ENCODE results near the gene PHF10. TPM values are rescaled to one million over a fixed set of nuclear protein-coding genes. Genes with fewer than 3 reads are reported as not detected.
"Not testable (repeated sequence)": the region's sequence is repeated elsewhere in the genome, so short reads cannot be mapped to it uniquely, and the experiment has no call there.

The PHF10 gene
- total RNA-seq, 1 experiment from 2014 or later, result 25.9 TPM

DNA sequence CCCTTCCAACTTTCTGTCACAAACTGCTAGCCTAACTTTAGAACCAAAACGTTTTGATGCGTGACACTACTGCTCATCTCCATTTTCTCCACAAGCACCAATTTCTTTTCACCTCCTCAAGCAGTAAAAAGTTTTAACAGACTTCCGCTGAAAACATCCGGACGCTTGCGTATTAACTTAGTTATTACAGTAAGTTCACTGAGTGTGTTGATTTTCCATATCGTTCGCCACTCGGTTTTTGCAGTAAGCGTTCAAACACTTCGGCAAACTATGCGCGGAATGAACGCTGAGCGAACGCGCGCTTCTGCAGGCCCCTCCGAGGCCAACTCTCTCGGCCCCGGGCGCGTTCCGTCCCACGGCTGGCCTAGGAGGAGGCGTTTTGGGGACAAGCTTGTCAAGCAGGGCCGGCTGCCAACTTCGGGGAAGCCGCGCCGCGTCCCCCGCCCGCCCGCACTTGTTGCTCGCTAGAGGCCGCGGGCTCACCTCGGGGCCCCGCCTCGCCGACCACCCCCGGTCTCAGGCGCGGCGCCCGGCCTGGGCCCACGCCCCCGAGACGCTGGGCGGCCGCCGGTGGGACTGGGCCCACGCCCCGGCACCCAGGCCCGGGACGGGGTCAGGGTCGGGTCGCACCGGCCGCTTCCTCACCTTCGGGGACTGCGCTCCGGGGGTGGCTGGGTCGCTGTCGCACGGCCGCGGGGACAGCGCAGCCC lies 945 bp downstream of the PHF10 start:
- peak; percentile 25 for DNase-seq (ENCODE audit: low spot score)

DNA sequence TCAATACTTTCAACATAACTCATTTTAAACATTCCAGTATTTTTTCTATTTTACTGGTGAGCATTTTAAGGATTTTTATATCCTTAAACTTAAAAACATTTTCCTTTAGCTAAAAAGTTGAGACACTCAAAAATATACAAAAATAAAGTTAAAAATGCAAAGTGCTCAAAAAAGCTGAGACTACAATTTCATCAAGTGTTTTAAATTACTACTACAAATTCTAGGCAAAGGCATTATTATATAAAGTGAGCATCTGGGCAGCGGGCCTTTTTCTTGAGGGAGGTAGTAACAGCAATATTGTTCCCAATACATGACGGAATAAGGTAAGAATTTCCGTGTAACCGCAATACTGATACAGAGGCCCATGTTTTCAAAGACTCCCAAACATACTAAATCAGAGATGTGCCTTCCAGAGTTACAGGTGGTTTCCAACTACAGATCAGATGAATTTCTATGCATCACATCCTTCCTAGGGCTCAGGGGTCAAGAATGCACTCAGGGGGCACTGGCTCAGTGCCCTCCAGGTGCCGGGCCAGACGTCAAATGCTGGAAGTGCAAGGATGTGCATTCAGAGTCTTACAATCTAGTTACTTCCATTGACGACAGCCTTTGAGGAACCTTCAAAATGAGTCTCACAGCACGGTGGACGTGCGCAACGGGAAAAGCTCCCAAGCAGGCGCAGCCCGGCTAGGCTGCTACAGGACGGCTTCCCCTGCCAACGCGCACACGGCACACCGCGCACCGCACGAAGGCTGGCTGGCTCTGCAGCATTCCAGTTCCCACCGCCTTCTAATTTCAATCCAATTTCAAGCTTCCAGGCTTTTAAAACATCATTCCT lies 1.7 kb downstream of the PHF10 start:
- DNase-seq (ENCODE audit: low spot score), result peak; percentile 81

DNA sequence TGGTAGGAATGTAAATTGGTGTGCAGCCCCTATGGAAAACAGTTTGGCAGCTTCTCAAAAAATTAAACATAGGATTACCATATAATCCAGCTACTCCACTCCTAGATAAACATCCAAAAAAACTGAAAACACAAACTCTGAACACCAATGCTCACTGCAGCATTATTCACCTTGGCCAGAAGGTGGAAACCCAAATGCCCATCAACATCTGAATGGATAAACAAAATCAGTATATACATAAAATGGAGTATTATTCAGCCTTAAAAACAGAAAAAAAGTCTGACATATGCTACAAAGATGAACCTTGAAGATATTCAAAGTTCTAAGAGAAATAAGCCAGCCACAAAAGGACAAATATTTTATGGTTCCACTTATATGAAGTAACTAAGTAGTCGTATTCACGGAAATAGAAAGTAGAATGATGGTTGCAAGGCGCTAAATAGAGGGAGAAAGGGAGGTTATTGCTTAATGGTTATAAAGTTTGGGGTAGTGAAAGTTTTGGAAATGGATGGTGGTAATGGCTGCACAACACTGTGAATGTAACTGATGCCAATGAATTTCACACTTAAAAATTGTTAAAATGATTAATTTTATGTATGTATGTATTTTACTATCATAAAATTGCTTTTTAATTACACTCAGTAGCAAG lies 4.0 kb downstream of the PHF10 start:
- DNase-seq (ENCODE audit: low spot score), result no peak

DNA sequence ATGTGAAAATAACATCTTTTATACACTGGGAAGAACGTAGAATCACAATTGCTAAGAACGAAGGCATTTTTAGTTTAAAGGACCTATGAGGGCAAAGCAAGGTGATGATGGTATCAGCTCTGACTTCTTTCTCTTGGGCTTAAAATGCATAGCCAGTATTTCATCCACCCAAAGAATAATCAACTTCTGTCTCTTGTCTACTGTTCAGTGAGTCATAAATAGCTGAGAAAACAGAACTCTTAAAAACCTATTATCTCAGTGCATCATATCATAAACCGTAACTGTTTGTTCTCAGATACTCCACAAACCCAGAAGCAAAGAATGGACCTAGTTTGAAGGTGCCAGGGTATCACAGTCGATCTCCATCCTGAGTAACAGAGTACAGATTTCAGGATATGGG lies 5.2 kb downstream of the PHF10 start:
- no peak for DNase-seq (ENCODE audit: low spot score)

DNA sequence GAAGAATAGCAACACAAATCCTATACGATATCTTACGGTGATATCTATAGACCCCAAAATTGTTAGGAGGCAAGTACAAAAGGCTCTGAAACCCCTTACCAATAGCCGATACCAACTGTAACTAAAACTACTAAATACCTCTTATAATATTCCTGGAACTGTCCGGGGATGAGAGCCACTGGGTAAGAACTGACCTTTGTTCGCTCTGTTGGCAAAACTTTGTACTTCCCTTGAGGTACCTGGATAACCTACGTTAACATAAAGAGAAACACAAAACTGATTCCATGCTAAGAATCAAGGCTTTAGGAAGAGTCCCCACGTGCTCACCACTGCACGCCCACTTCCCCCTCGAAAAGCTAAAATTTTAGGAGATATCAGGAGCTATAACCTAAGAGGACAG lies 9.7 kb downstream of the PHF10 start:
- no peak for DNase-seq (ENCODE audit: low spot score)

DNA sequence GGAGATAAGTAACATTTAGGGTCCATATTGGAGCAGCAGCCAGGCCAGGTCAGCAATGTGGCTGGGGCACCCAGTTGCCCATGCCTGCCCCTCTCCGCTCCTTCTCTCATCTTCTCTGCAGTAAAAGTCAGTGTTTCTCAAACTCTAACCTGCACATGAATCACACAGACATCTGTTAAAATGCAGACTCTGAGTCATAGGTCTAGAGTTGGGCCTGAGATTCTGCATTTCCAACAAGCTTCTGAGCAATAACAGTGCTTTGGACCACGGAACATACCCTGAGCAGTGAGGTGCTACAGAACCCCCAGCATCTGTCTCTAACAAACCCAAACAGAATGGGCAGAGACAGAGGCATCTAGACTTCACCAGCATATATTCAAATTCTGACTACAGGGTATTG lies 10.1 kb downstream of the PHF10 start:
- no peak for DNase-seq (ENCODE audit: low spot score)

DNA sequence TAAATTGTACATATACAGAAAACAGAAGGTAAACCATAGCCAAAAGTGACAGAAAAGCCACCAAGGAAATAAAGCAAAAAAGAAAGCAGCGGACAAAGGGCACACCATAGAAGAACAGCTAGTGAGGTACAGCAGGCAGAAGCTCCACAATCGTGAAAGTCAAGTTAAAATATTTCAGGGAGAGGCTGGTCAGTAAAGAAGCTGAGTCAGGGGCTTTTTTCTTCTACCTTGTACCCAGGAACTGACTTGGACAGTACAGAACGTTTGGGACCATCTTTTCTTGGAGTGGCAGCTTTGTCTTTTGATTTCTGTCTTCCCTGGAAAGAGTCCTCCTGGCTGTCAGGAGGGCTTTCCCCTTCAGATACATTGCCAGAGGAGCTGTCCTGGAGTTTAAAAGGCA lies 14.3 kb downstream of the PHF10 start:
- no peak for DNase-seq (ENCODE audit: low spot score)

GRCh38 chr6:169709293-169709692 lies 15.0 kb downstream of the PHF10 start:
- no peak for DNase-seq (ENCODE audit: low spot score)

- no peak for DNase-seq (ENCODE audit: low spot score)
These were observed 16.5 kb downstream of the PHF10 start for GRCh38 chr6:169707772-169708171.

DNA sequence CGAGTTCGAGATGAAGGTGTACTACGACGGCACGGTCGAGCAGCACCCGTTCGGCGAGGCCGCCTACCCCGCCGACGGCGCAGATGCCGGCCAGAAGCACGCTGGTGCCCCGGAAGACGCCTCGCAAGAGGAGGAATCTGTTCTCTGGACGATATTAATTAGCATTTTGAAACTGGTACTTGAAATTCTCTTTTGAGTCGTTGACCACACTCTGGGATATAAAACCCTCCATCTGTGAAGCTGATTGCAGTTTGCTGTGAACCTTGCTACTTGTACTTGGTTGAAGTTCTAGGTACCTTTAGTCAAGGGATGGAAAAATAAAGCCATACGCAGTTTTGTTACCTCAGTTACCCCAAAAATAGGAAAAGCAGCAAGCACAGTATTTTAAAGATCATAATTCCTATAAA lies 21.5 kb downstream of the PHF10 start:
- DNase-seq (ENCODE audit: low spot score), result no peak

DNA sequence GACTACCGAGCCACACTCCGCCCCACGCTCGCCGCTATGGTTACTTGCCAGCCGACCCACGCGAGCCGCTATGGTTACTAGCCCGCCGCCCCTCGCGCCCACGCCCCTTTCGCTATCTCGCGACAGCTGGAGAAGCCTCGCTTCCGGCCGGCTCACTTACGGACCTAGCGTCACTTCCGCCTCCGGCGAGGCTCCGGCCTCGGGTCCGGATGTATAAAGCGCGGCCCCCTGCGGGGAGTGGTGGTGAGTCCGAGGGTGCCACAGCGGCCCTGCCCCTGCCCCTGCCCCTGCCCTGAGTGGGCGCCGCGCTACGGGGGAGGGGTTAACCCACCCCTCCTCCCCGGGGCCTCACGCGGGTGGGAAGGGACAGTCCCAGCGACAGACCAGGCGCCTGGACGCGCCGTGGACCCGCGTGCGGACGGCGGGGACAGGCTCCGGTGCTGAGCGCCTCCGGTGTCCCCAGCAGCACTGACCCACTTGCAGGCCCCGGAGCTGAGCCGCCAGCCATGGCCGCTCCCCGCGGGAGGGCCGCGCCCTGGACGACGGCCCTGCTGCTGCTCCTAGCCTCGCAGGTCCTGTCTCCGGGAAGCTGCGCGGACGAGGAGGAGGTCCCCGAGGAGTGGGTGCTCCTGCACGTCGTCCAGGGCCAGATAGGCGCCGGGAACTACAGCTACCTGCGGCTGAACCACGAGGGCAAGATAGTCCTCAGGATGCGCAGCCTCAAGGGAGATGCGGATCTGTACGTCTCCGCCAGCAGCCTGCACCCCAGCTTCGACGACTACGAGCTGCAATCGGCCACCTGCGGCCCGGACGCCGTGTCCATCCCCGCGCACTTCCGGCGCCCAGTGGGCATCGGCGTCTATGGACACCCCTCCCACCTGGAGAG lies 22.1 kb downstream of the PHF10 start, which contains the start of the genes C6orf120 and WDR27:
Gene C6orf120, plus strand, starts transcription at position 173 of the 886 bp plus-strand sequence. Its CDS starts 334 bp downstream, at position 507.
Gene WDR27, minus strand, starts transcription at position 76 of the 886 bp plus-strand sequence. CDS start 13,024 bp downstream, outside the sequence.
- peak; percentile 89 for DNase-seq (ENCODE audit: low spot score)

GRCh38 chr6:169701311-169701953 lies 22.9 kb downstream of the PHF10 start:
- DNase-seq (ENCODE audit: low spot score), result no peak

DNA sequence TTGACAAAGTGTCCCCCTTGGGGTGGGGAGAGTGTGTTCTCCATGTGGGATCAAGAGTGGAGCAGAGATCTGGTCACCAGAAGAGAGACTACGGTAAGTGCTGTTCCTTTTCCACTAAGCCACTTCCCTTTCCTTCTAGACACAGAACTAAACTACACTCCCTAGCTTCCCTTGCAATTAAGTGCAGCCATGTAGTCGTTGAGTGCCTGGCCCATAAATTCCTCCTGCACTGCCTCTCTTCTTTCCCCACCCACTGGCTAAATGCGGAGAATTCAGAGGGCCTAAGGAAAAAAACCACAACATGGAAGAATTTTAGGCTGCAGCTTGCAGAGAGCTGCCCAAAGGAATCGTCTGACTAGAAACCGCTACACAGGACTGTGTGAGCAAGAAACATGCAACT lies 24.0 kb downstream of the PHF10 start:
- no peak for DNase-seq (ENCODE audit: low spot score)

DNA sequence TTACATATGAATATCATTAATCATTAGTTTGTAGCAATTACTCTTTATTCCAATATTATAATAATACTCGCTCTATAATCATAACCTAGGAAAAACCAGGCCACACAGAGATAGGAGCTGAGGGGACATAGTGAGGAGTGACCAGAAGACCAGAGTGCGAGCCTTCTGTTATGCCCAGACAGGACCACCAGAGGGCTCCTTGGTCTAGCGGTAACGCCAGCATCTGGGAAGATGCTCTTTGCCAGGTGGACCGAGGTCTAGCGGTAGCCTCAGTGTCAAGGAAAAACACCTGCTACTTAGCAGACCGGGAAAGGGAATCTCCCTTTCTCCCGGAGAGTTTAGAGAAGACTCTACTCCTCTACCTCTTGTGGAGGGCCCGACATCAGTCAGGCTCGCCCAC lies 27.2 kb downstream of the PHF10 start:
- not testable (repeated sequence) for DNase-seq (ENCODE audit: low spot score)

GRCh38 chr6:169695131-169695530 lies 29.2 kb downstream of the PHF10 start:
- DNase-seq (ENCODE audit: low spot score), result no peak

- no peak for DNase-seq (ENCODE audit: low spot score)
These were observed 31.8 kb downstream of the PHF10 start for GRCh38 chr6:169692516-169692915.

DNA sequence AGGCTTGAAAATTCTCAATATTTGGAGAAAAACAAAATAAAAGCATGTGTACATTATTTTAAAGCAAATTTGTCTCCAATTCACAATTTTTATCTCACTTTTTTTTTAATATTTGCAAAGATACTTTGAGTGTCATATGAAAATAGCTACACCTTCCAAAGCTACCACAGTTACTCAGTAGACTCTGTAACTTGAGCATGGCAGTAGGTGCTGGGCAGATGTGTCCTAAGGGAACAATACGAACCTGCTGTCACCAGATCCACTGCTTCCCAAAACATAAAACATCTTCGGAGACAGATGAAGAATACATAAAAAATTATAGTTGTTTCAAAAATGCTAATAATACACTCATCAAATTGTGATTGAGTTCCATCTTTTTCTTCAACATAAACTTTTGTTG lies 33.0 kb downstream of the PHF10 start:
- DNase-seq (ENCODE audit: low spot score), result no peak

DNA sequence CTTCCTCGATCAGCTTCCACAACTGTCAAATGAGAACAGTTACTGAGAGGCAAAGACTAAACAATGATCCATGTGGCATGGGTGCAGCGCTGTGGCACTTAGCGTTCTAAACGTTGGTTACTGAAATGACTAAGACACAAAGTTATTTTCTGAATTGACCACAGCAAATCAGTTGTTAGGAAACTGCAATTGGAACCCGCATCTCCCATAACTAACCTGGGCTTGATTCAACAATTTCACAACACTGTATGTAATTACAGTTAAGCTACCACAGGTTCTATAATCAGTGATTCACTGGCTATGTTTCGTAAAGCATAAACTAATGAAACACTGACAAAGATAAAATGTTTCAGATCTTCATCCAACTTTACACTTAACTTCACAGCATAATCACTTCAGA lies 35.0 kb downstream of the PHF10 start:
- DNase-seq (ENCODE audit: low spot score), result peak; percentile 85

GRCh38 chr6:169685860-169686259 lies 38.4 kb downstream of the PHF10 start:
- DNase-seq (ENCODE audit: low spot score), result no peak

DNA sequence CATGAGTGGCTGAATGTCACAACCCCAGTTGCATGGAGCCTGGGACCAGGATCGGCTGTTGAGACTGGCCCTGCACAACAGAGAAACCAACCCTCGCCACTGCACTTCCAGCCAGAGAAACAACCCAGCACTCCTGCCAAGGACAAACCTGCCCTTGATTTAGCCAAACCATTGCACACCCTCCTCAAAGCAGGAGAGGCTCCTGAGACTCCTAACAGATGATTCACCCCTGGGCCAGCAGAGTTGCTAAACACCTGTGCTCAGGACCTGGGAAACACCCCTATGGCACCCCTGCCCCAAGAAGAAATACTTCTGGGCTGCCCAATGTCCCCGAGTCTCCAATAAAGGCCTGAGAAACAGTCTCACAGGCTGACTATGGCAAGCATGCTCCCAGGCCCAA lies 40.2 kb downstream of the PHF10 start:
- no peak for DNase-seq (ENCODE audit: low spot score)

- no peak for DNase-seq (ENCODE audit: low spot score)
These were observed 46.0 kb downstream of the PHF10 start for GRCh38 chr6:169678342-169678741.
